Neural cell (in vitro differentiated cells): Measurements from ENCODE around the gene MICU1. TPM values are rescaled to one million over a fixed set of nuclear protein-coding genes. Genes with fewer than 3 reads are reported as not detected.

Experiments used
- H2AFZ ChIP-seq: fragments of 200-600, 300-800 bp; sonication (generic), shearing (Covaris generic); 2 replicates; pipeline ENCODE4 v1.6.0; 2014; ENCODE audit warnings: low read depth, mild to moderate bottlenecking, antibody characterized with exemption, low read length, moderate library complexity
- H3F3A ChIP-seq: fragments of 200-600 bp; shearing (Covaris generic); 2 replicates; pipeline ENCODE4 v1.6.1; 2016; ENCODE audit warnings: mild to moderate bottlenecking, moderate library complexity, mixed read lengths, antibody characterized with exemption, low read length; ENCODE audit not compliant: insufficient read depth, poor library complexity, severe bottlenecking
- H3K27ac ChIP-seq: fragments of 200-600, 300-800 bp; sonication (generic), shearing (Covaris generic); 2 replicates; pipeline ENCODE4 v1.5.1; 2014; ENCODE audit warnings: mild to moderate bottlenecking, low read length, moderate library complexity
- H3K27me3 ChIP-seq: fragments of 300-800, 200-600 bp; sonication (generic), shearing (Covaris generic); 2 replicates; pipeline ENCODE4 v1.6.0; 2014; ENCODE audit warnings: mild to moderate bottlenecking, low read depth, low read length, moderate library complexity; ENCODE audit not compliant: insufficient read depth
- H3K36me3 ChIP-seq: fragments of 300-800, 200-600 bp; sonication (generic), shearing (Covaris generic); 2 replicates; pipeline ENCODE4 v1.5.1; 2014; ENCODE audit warnings: mild to moderate bottlenecking, antibody characterized with exemption, low read length, moderate library complexity; ENCODE audit not compliant: insufficient read depth
- H3K4me2 ChIP-seq: fragments of 300-800, 200-600 bp; sonication (generic), shearing (Covaris generic); 2 replicates; pipeline ENCODE4 v1.6.0; 2014; ENCODE audit warnings: mild to moderate bottlenecking, low read length
- H3K4me3 ChIP-seq: fragments of 300-800, 200-600 bp; sonication (generic), shearing (Covaris generic); 2 replicates; pipeline ENCODE4 v1.5.1; 2014; ENCODE audit warnings: mild to moderate bottlenecking, low read length, moderate library complexity
- H3K79me2 ChIP-seq: fragments of 200-600 bp; shearing (Covaris generic); replicated peaks from 2 replicates; pipeline ENCODE4 v1.6.0; 2014; ENCODE audit warnings: mild to moderate bottlenecking, low read length, moderate library complexity; ENCODE audit not compliant: insufficient read depth
- H3K9ac ChIP-seq: fragments of 300-800, 200-600 bp; sonication (generic), shearing (Covaris generic); 2 replicates; pipeline ENCODE4 v1.6.1; 2016; ENCODE audit warnings: mild to moderate bottlenecking, low read length, mixed read lengths
- H3K9me2 ChIP-seq: fragments of 200-600 bp; shearing (Covaris generic); 2 replicates; pipeline ENCODE4 v1.6.1; 2016; ENCODE audit warnings: mild to moderate bottlenecking, low read length, mixed read lengths; ENCODE audit not compliant: insufficient read depth
- H3K9me3 ChIP-seq: fragments of 200-600, 300-800 bp; sonication (generic), shearing (Covaris generic); 2 replicates; pipeline ENCODE4 v1.6.1; 2016; ENCODE audit warnings: mild to moderate bottlenecking, mixed run types, low read length, moderate library complexity, mixed read lengths
- H4K20me1 ChIP-seq: fragments of 200-600 bp; shearing (Covaris generic); 2 replicates; pipeline ENCODE4 v1.6.1; 2016; ENCODE audit warnings: mild to moderate bottlenecking, mixed run types; ENCODE audit not compliant: insufficient read depth
- EP300 ChIP-seq: fragments of 450-650 bp; conservative IDR thresholded peaks from 2 replicates; pipeline ENCODE4 v1.6.1; 2014; ENCODE audit warnings: antibody characterized with exemption, mild to moderate bottlenecking, moderate library complexity; ENCODE audit not compliant: poor library complexity, severe bottlenecking
- EZH2 ChIP-seq: fragments of 200-600, 300-800 bp; shearing (Covaris generic), sonication (generic); IDR thresholded peaks from 2 replicates; pipeline ENCODE4 v1.6.1; 2014; ENCODE audit warnings: antibody characterized with exemption, low read length, borderline replicate concordance, mild to moderate bottlenecking; ENCODE audit not compliant: insufficient read depth, poor library complexity, severe bottlenecking
- MXI1 ChIP-seq: fragments of 450-650 bp; conservative IDR thresholded peaks from 2 replicates; pipeline ENCODE4 v1.6.1; 2014; ENCODE audit warnings: antibody characterized with exemption, mild to moderate bottlenecking; ENCODE audit not compliant: poor library complexity, severe bottlenecking
- POLR2AphosphoS5 ChIP-seq: IDR thresholded peaks from 2 replicates; pipeline ENCODE4 v1.6.1; 2012
- RAD21 ChIP-seq: fragments of 450-650 bp; conservative IDR thresholded peaks from 2 replicates; pipeline ENCODE4 v1.6.1; 2014; ENCODE audit warnings: antibody characterized with exemption, mild to moderate bottlenecking, moderate library complexity
- SMC3 ChIP-seq: fragments of 450-650 bp; conservative IDR thresholded peaks from 2 replicates; pipeline ENCODE4 v1.6.1; 2014; ENCODE audit warnings: antibody characterized with exemption, mild to moderate bottlenecking, moderate library complexity; ENCODE audit not compliant: poor library complexity
- TAF1 ChIP-seq: IDR thresholded peaks from 2 replicates; pipeline ENCODE4 v1.6.1; 2012; ENCODE audit warnings: low read depth
- polyA plus RNA-seq: library from polyadenylated mRNA; depleted of rRNA; stranded (reverse); fragments of >200 nt; gene quantifications from 2 replicates; pipeline ENCODE4 v1.2.3, GENCODE V29; 2014
- TF ChIP-seq, protein P1 (sequence below): fragments of 450-650 bp; IDR thresholded peaks from 2 replicates; pipeline ENCODE4 v1.5.1; 2014; ENCODE audit warnings: antibody characterized with exemption, mild to moderate bottlenecking, moderate library complexity; ENCODE audit not compliant: poor library complexity, severe bottlenecking
- TF ChIP-seq, protein P2 (sequence below): IDR thresholded peaks from 2 replicates; pipeline ENCODE4 v1.6.1; 2012; ENCODE audit warnings: borderline replicate concordance

Gene MICU1
- polyA plus RNA-seq, 1 donor from 2014 or later: 86.0 TPM

DNA sequence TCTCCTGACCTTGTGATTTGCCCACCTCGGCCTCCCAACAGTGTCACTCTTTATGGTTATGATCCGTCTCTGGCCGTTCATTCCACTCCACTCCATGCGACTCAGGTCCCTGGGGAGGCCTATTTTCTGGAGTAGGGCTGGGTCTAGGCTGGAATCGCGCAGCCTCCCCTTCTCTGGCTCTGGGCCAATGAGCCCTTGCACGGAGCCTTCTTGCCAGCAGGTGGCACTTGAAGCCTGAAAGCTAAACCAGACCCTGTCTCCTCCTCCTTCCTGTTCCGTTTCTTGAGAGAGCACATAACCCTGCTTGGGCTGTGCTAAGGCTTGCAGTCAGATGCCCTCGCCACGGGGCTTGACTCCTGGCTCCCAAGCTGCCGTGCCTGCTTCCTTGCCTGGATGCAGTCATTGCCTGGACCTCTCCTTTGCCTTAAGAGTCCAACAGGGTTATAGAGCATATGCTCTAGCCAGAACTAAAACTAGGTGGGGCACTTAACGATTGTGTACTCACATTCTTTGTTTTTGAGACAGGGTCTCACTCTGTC, 261.6 kb downstream of the MICU1 start:
- Histone ChIP-seq H3K27ac (no peak overlapping the region), H2AFZ (no peak overlapping the region)

DNA sequence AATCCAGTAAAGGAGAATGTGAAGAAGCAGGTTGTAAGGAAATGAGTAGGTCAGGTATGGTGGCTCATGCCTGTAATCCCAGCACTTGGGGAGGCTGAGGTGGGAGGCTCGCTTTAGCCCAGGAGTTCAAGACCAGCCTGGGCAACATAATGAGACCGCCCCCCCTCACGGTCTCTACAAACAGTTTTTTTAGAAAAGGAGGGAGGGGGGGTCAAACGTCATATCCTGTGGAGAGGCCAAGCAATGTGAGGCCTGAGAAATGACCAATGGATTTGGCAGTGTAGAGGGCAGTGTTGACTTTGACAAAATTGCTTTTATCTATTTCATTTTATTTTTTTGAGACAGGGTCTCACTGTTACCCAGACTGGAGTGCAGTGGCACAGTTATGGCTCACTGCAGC, 268.9 kb downstream of the MICU1 start:
- Histone ChIP-seq H3K9me2 (no peaks in the 10 kb centered on the region), H3K36me3 (no peaks in the 10 kb centered on the region), H3F3A (no peaks in the 10 kb centered on the region)

More for the DNA sequence above, 261.6 kb downstream of the MICU1 start:
- Histone ChIP-seq H3K79me2 (no peaks in the 10 kb centered on the region), H3K9me3 (no peaks in the 10 kb centered on the region), H3K4me3 (no peak overlapping the region), H3K4me2 (no peak overlapping the region), H3K9me2 (no peaks in the 10 kb centered on the region), H4K20me1 (no peaks in the 10 kb centered on the region), H3F3A (no peaks in the 10 kb centered on the region), H3K9ac (peak overlapping the region; percentile 17), H3K36me3 (no peaks in the 10 kb centered on the region), H3K27me3 (no peaks in the 10 kb centered on the region)
- TF ChIP-seq, protein P1, sequence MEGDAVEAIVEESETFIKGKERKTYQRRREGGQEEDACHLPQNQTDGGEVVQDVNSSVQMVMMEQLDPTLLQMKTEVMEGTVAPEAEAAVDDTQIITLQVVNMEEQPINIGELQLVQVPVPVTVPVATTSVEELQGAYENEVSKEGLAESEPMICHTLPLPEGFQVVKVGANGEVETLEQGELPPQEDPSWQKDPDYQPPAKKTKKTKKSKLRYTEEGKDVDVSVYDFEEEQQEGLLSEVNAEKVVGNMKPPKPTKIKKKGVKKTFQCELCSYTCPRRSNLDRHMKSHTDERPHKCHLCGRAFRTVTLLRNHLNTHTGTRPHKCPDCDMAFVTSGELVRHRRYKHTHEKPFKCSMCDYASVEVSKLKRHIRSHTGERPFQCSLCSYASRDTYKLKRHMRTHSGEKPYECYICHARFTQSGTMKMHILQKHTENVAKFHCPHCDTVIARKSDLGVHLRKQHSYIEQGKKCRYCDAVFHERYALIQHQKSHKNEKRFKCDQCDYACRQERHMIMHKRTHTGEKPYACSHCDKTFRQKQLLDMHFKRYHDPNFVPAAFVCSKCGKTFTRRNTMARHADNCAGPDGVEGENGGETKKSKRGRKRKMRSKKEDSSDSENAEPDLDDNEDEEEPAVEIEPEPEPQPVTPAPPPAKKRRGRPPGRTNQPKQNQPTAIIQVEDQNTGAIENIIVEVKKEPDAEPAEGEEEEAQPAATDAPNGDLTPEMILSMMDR: peak; percentile 95
- TF ChIP-seq SMC3: peak; percentile 98
- TF ChIP-seq EZH2: no peak
- peak; percentile 96 for TF ChIP-seq RAD21
- TF ChIP-seq EP300: no peak
- no peak for TF ChIP-seq POLR2AphosphoS5

More for the DNA sequence above, 268.9 kb downstream of the MICU1 start:
- H3K79me2 ChIP-seq: peaks cover 18% of the 10 kb centered on the region
- no peaks in the 10 kb centered on the region for H3K27me3 ChIP-seq
- no peak overlapping the region for H3K9ac ChIP-seq
- H3K4me3 ChIP-seq: no peak overlapping the region
- no peak overlapping the region for H2AFZ ChIP-seq
- no peak overlapping the region for H3K4me2 ChIP-seq
- TF ChIP-seq TAF1: no peak
- no peak for TF ChIP-seq SMC3
- TF ChIP-seq EZH2: no peak
- no peak for TF ChIP-seq MXI1
- TF ChIP-seq, protein P2, sequence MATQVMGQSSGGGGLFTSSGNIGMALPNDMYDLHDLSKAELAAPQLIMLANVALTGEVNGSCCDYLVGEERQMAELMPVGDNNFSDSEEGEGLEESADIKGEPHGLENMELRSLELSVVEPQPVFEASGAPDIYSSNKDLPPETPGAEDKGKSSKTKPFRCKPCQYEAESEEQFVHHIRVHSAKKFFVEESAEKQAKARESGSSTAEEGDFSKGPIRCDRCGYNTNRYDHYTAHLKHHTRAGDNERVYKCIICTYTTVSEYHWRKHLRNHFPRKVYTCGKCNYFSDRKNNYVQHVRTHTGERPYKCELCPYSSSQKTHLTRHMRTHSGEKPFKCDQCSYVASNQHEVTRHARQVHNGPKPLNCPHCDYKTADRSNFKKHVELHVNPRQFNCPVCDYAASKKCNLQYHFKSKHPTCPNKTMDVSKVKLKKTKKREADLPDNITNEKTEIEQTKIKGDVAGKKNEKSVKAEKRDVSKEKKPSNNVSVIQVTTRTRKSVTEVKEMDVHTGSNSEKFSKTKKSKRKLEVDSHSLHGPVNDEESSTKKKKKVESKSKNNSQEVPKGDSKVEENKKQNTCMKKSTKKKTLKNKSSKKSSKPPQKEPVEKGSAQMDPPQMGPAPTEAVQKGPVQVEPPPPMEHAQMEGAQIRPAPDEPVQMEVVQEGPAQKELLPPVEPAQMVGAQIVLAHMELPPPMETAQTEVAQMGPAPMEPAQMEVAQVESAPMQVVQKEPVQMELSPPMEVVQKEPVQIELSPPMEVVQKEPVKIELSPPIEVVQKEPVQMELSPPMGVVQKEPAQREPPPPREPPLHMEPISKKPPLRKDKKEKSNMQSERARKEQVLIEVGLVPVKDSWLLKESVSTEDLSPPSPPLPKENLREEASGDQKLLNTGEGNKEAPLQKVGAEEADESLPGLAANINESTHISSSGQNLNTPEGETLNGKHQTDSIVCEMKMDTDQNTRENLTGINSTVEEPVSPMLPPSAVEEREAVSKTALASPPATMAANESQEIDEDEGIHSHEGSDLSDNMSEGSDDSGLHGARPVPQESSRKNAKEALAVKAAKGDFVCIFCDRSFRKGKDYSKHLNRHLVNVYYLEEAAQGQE: no peak
- no peak for TF ChIP-seq EP300
- TF ChIP-seq, protein P1: no peak
- no peak for TF ChIP-seq RAD21
- no peak for TF ChIP-seq POLR2AphosphoS5
- no peak overlapping the region for H3K27ac ChIP-seq
- no peaks in the 10 kb centered on the region for H3K9me3 ChIP-seq
- no peaks in the 10 kb centered on the region for H4K20me1 ChIP-seq
